GM21360 (cell line): ENCODE data around the gene CDH18.

Experiments used
- ATAC-seq: cut with Tn5 transposase; IDR thresholded peaks from one replicate; pipeline ENCODE4 v1.9.1; 2021; ENCODE audit warnings: mild to moderate bottlenecking, moderate library complexity; ENCODE audit not compliant: unreplicated experiment

CDH18 gene

GRCh38 chr5:19928562-19929421 lies 59.2 kb downstream of the CDH18 start:
- no peak for ATAC-seq

GRCh38 chr5:19927919-19928318 lies 60.1 kb downstream of the CDH18 start:
- no peak for ATAC-seq

- ATAC-seq: no peak
These were observed 60.8 kb downstream of the CDH18 start for GRCh38 chr5:19927170-19927569.

GRCh38 chr5:19923742-19924141 lies 64.3 kb downstream of the CDH18 start:
- ATAC-seq: no peak

- no peak for ATAC-seq
These were observed 67.2 kb downstream of the CDH18 start for GRCh38 chr5:19920761-19921160.

GRCh38 chr5:19918780-19919179 lies 69.2 kb downstream of the CDH18 start:
- no peak for ATAC-seq

GRCh38 chr5:19917588-19918122 lies 70.3 kb downstream of the CDH18 start:
- ATAC-seq: no peak

GRCh38 chr5:19910136-19910535 lies 77.9 kb downstream of the CDH18 start:
- no peak for ATAC-seq

- no peak for ATAC-seq
These were observed 83.2 kb downstream of the CDH18 start for GRCh38 chr5:19904766-19905165.

- no peak for ATAC-seq
These were observed 84.4 kb downstream of the CDH18 start for GRCh38 chr5:19903611-19904010.

GRCh38 chr5:19902316-19902934 lies 85.6 kb downstream of the CDH18 start:
- no peak for ATAC-seq

- no peak for ATAC-seq
These were observed 87.7 kb downstream of the CDH18 start for GRCh38 chr5:19900269-19900668.

GRCh38 chr5:19891658-19892057 lies 96.3 kb downstream of the CDH18 start:
- ATAC-seq: no peak

- no peak for ATAC-seq
These were observed 101.7 kb downstream of the CDH18 start for GRCh38 chr5:19886123-19886917.

- no peak for ATAC-seq
These were observed 102.8 kb downstream of the CDH18 start for GRCh38 chr5:19885040-19885824.

GRCh38 chr5:19880859-19881436 lies 107.1 kb downstream of the CDH18 start:
- no peak for ATAC-seq

GRCh38 chr5:19880458-19880857 lies 107.5 kb downstream of the CDH18 start:
- no peak for ATAC-seq

- no peak for ATAC-seq
These were observed 113.2 kb downstream of the CDH18 start for GRCh38 chr5:19874811-19875210.

GRCh38 chr5:19866090-19866450 lies 121.9 kb downstream of the CDH18 start:
- no peak for ATAC-seq
